C4-2B (cell line): ENCODE results near the gene UMPS.
A peak's percentile ranks its signal among the peaks of the same experiment; 100 is the strongest.

Source experiments
- H3K27ac ChIP-seq: fragments of 450-650 bp; 2 replicates; pipeline ENCODE4 v1.5.1; 2017
- CTCF ChIP-seq: fragments of 450-650 bp; conservative IDR thresholded peaks from 2 replicates; pipeline ENCODE4 v1.5.1; 2017; ENCODE audit warnings: mild to moderate bottlenecking
- ZFX ChIP-seq: fragments of 450-650 bp; IDR thresholded peaks from 2 replicates; pipeline ENCODE4 v1.6.1; 2017

Gene UMPS

GRCh38 chr3:124761250-124761796 lies 31.1 kb downstream of the UMPS start:
- H3K27ac ChIP-seq: peak overlapping the region; percentile 34
- TF ChIP-seq CTCF (peak; percentile 99), ZFX (no peak)

GRCh38 chr3:124761935-124762660 lies 31.8 kb downstream of the UMPS start:
- no peak for TF ChIP-seq CTCF
- no peak for TF ChIP-seq ZFX
- H3K27ac ChIP-seq: peak overlapping the region; percentile 34

DNA sequence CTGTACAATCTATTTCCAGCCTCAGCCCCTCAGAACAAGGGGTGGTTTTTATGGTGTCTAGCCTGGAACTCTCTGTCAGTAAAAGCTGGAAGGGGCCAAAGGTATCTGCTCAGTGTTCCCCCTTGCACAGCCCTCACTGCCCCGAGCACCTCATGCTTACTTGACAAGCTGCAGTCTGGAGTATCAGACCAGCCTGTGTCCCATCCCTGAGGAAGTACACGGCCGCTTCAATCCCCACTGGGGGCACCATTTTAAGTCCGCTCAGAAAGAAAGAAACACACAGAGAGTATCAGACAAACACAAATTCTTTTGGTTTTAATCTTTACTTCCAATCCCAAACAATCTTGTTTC lies 32.4 kb downstream of the UMPS start:
- TF ChIP-seq CTCF (no peak), ZFX (no peak)
- H3K27ac ChIP-seq: peak overlapping the region; percentile 28

DNA sequence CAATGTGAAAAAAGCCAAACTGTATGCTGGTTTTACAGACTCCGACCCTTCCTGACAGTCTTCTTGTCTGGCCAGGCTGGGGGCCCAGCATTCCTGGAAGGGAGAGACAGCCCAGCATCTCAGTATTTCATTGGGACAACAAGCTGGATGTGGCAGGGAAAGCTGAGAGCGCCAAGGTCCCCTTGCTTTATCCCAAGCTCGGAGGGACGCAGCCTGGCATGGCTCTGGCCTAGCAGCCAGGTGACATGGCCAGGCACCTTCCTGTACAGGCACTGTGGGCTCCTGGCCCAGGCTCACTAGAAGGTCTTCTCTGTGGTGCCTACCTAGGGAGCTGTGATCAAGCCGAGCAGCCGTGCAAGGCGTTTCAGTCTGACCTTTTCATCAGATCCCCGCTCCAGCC lies 33.0 kb downstream of the UMPS start:
- TF ChIP-seq ZFX (no peak), CTCF (no peak)
- no peak overlapping the region for H3K27ac ChIP-seq

DNA sequence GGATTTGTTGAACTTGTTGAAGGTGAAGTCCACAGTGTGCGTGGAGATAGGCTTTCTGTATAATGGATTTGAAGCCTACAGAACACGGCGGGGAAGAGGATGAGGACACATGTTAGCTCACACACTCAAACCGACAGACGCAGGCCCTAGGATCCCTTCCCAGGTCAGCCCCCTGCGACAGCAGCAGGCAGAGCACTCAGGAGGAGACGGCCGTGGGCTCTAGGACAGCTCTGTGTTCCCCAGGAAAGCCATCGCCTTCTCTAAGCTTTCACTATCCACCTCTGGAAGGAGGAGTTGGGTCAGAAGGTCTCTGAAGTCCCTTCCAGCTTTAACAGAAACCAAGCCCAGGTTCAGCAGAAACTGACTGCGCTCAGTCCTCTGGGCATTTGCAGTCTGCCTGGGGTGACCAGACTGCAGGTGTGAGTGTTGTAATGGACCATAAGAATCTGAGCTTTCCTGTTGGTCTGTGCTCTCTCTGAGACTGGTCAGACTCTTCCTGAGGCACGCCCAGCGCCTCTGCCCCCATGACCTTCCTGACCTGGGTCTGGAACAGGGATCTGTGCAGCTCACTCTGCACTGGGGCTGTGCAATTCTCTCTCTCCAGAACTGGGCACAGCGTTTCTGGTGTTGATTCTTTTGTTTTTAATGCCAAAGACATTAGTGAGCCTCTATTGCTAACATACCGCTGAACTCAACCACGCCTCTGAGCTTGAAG lies 33.5 kb downstream of the UMPS start:
- H3K27ac ChIP-seq: no peak overlapping the region
- TF ChIP-seq ZFX: no peak
- no peak for TF ChIP-seq CTCF

GRCh38 chr3:124764746-124765145 lies 34.5 kb downstream of the UMPS start:
- TF ChIP-seq CTCF: no peak
- no peak for TF ChIP-seq ZFX
- H3K27ac ChIP-seq: no peak overlapping the region

DNA sequence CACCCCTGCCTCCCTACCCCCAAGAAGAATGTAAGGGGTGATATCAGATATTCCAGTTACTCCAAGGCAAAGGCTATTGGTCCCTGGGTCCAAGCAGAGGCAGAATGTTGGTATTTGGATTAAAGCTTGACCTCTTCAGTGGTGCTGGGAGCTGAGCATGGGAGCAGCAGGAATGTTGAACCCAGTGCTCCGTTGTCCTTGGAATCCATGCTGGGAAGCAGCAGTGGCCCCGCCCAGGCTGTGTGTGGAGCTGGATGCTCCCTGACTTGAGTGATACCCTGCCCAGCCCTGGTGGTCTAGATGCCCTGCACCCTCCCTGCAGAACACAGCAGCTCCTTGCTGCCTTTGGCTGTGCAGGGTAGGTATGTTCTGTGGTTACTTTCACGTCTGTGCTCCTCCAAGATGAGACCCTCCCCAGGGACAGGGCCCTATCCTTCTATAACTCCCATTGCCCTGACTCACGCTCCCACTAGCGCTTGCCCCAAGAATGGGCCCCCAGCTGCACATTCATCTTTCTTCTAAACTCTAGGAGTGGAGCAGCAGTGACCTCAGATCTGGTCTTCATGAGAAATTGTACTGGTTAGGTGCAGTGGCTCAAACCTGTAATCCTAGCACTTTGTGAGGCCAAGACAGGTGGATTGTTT lies 35.1 kb downstream of the UMPS start:
- TF ChIP-seq ZFX: no peak
- TF ChIP-seq CTCF: no peak
- no peak overlapping the region for H3K27ac ChIP-seq
